SU-DHL-6 (cell line): ENCODE data around the gene DIPK1B.
"Not testable (repeated sequence)": the region's sequence is repeated elsewhere in the genome, so short reads cannot be mapped to it uniquely, and the experiment has no call there.

ENCODE experiments used
- H2AFZ ChIP-seq: fragments of 200-600 bp; sonication (generic); 2 replicates; pipeline ENCODE4 v1.6.1; 2014; ENCODE audit warnings: low read depth, mild to moderate bottlenecking, moderate library complexity, mixed read lengths, antibody characterized with exemption, low read length; ENCODE audit not compliant: severe bottlenecking
- H3F3A ChIP-seq: fragments of 200-600 bp; shearing (Covaris generic); 2 replicates; pipeline ENCODE4 v1.6.0; 2016; ENCODE audit warnings: antibody characterized with exemption, mild to moderate bottlenecking; ENCODE audit not compliant: insufficient read depth
- H3K27ac ChIP-seq: fragments of 200-600 bp; sonication (generic); 2 replicates; pipeline ENCODE4 v1.5.1; 2016; ENCODE audit warnings: low read depth, mild to moderate bottlenecking, low read length, moderate library complexity, mixed read lengths
- H3K27me3 ChIP-seq: fragments of 200-600 bp; sonication (generic), shearing (Covaris generic); 2 replicates; pipeline ENCODE4 v1.6.0; 2014; ENCODE audit warnings: mild to moderate bottlenecking, low read length
- H3K36me3 ChIP-seq: fragments of 200-600 bp; sonication (generic); 2 replicates; pipeline ENCODE4 v1.6.1; 2014; ENCODE audit warnings: mild to moderate bottlenecking, low read length, mixed read lengths
- H3K4me2 ChIP-seq: fragments of 300-600, 200-600 bp; shearing (Covaris generic), sonication (generic); 2 replicates; pipeline ENCODE4 v1.6.0; 2014; ENCODE audit warnings: low read length, low read depth, mild to moderate bottlenecking; ENCODE audit not compliant: poor library complexity, severe bottlenecking
- H3K4me3 ChIP-seq: fragments of 200-600 bp; sonication (generic); 2 replicates; pipeline ENCODE4 v1.5.1; 2014; ENCODE audit warnings: antibody characterized with exemption, low read length, mild to moderate bottlenecking, mixed read lengths; ENCODE audit not compliant: insufficient read depth, poor library complexity, severe bottlenecking
- H3K79me2 ChIP-seq: fragments of 200-600 bp; sonication (generic); 2 replicates; pipeline ENCODE4 v1.6.1; 2014; ENCODE audit warnings: mild to moderate bottlenecking, low read length, moderate library complexity; ENCODE audit not compliant: insufficient read depth
- H3K9ac ChIP-seq: fragments of 200-600 bp; sonication (generic); 2 replicates; pipeline ENCODE4 v1.7.0; 2014; ENCODE audit warnings: mild to moderate bottlenecking, low read length
- H3K9me2 ChIP-seq: fragments of 200-600 bp; sonication (generic); replicated peaks from 2 replicates; pipeline ENCODE4 v1.6.1; 2014; ENCODE audit warnings: low read length; ENCODE audit not compliant: insufficient read depth
- H3K9me3 ChIP-seq: fragments of 200-600 bp; sonication (generic); 2 replicates; pipeline ENCODE4 v1.6.1; 2014; ENCODE audit warnings: low read length, mixed read lengths; ENCODE audit not compliant: insufficient read depth
- H4K20me1 ChIP-seq: fragments of 200-600 bp; sonication (generic); 2 replicates; pipeline ENCODE4 v1.6.1; 2014; ENCODE audit warnings: low read depth, mild to moderate bottlenecking, antibody characterized with exemption, low read length, moderate library complexity, mixed read lengths
- EZH2phosphoT487 ChIP-seq: fragments of 200-600 bp; sonication (generic), shearing (Covaris generic); conservative IDR thresholded peaks from 2 replicates; pipeline ENCODE4 v1.6.1; 2018; ENCODE audit warnings: mild to moderate bottlenecking, antibody characterized with exemption, low read length, moderate library complexity, mixed read lengths
- TF ChIP-seq, protein P1 (sequence below): fragments of 200-600 bp; sonication (generic); IDR thresholded peaks from one replicate; pipeline ENCODE4 v1.5.1; 2017; ENCODE audit warnings: antibody characterized with exemption, mild to moderate bottlenecking, low read length, moderate library complexity; ENCODE audit not compliant: insufficient read depth, poor library complexity, severe bottlenecking

DIPK1B gene

DNA sequence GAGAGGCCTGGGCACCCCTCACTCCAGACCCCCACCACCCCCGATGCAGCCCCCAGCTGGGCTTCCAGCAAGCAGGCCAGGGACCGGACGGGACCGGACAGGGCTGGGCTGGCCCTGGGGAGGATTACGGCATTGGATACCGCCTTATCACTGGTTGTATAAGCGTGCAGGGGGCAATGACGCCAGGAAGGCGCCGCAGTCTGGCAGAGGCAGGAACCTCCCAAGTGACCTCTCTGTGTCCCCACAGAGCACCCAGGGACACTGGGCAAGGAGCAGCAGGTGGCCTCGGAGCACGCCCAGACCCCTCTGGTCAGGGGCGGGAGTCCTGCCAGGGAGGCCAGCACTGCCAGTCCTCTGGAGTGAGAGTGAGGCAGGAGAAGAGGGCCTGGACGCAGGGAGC lies 52.7 kb downstream of the DIPK1B start:
- TF ChIP-seq EZH2phosphoT487: no peak
- TF ChIP-seq, protein P1, sequence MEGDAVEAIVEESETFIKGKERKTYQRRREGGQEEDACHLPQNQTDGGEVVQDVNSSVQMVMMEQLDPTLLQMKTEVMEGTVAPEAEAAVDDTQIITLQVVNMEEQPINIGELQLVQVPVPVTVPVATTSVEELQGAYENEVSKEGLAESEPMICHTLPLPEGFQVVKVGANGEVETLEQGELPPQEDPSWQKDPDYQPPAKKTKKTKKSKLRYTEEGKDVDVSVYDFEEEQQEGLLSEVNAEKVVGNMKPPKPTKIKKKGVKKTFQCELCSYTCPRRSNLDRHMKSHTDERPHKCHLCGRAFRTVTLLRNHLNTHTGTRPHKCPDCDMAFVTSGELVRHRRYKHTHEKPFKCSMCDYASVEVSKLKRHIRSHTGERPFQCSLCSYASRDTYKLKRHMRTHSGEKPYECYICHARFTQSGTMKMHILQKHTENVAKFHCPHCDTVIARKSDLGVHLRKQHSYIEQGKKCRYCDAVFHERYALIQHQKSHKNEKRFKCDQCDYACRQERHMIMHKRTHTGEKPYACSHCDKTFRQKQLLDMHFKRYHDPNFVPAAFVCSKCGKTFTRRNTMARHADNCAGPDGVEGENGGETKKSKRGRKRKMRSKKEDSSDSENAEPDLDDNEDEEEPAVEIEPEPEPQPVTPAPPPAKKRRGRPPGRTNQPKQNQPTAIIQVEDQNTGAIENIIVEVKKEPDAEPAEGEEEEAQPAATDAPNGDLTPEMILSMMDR: no peak
- Histone ChIP-seq H3K9ac (no peak overlapping the region), H3K9me2 (no peaks in the 10 kb centered on the region), H3K4me2 (no peak overlapping the region), H3K36me3 (no peaks in the 10 kb centered on the region), H3K9me3 (no peaks in the 10 kb centered on the region), H2AFZ (no peak overlapping the region), H3K79me2 (no peaks in the 10 kb centered on the region), H3K27me3 (no peaks in the 10 kb centered on the region), H3K27ac (no peak overlapping the region), H4K20me1 (no peaks in the 10 kb centered on the region), H3K4me3 (no peak overlapping the region), H3F3A (peaks cover 6% of the 10 kb centered on the region)

- H3K4me3 ChIP-seq, H3K79me2 ChIP-seq, H3K9ac ChIP-seq, H3K9me3 ChIP-seq, H4K20me1 ChIP-seq, H2AFZ ChIP-seq, H3K27ac ChIP-seq, H3K9me2 ChIP-seq, H3K27me3 ChIP-seq, H3K4me2 ChIP-seq, H3F3A ChIP-seq, H3K36me3 ChIP-seq: not testable (repeated sequence)
Observed at GRCh38 chr9:136765745-136766409, 53.5 kb downstream of the DIPK1B start.

GRCh38 chr9:136766410-136767120 lies 54.2 kb downstream of the DIPK1B start:
- not testable (repeated sequence) for H3F3A ChIP-seq, H3K27ac ChIP-seq, H3K4me2 ChIP-seq, H3K36me3 ChIP-seq, H3K9me2 ChIP-seq, H2AFZ ChIP-seq, H3K9ac ChIP-seq, H3K27me3 ChIP-seq, H3K9me3 ChIP-seq, H4K20me1 ChIP-seq, H3K79me2 ChIP-seq, H3K4me3 ChIP-seq

DNA sequence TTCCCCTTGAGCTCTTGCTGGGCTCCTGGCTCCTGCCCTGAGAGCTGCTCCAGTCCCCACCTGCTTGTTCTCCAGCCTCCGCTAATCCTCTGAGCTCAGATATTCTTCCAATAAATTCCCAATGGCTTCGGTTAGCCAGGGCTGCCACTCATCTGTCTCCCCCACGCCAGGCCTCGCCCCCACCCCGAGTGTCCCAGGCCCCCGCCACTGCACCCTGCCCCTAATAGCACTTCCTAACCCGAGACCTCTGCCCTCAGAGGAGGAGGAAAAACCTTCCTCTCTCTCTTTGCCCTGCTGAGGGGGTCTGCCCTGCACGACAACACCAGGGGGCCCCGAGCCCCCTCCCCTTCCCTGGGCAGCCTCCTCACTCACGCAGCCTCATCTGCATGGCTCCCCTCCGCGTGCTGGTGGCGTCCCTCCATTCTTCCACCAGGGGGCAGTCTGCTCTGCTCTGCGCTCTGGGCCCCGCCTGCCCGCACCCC lies 57.4 kb downstream of the DIPK1B start:
- TF ChIP-seq, protein P1: no peak
- TF ChIP-seq EZH2phosphoT487: no peak
- Histone ChIP-seq H3K27ac (no peak overlapping the region), H3K9me2 (no peaks in the 10 kb centered on the region), H3K79me2 (no peaks in the 10 kb centered on the region), H3K27me3 (no peaks in the 10 kb centered on the region), H4K20me1 (no peaks in the 10 kb centered on the region), H3K4me2 (no peak overlapping the region), H3K9ac (no peak overlapping the region), H3K4me3 (no peak overlapping the region), H2AFZ (no peak overlapping the region), H3K36me3 (no peaks in the 10 kb centered on the region), H3F3A (peaks cover 6% of the 10 kb centered on the region), H3K9me3 (peaks cover 5% of the 10 kb centered on the region; the same call in 1 of the 2 replicates)
